Measurements from ENCODE around the gene POU2AF3.
"Not testable (repeated sequence)": the region's sequence is repeated elsewhere in the genome, so short reads cannot be mapped to it uniquely, and the experiment has no call there.

The POU2AF3 gene

GRCh38 chr11:111260811-111261210, 37.5 kb upstream of the POU2AF3 start:
- in situ Hi-C loops (cut with MboI; ENCODE audit: low sequenced_read_pairs, unreplicated experiment): no loop called here
- DNase-seq (ENCODE audit: low spot score): no peak
- TF ChIP-seq CTCF (IDR thresholded peaks at IDR 0.05; ENCODE audit: borderline replicate concordance, control extremely low read depth, extremely low read depth, insufficient read depth, missing control alignments): no peak

- no peak for DNase-seq (ENCODE audit: low spot score)
- TF ChIP-seq CTCF (IDR thresholded peaks at IDR 0.05; ENCODE audit: borderline replicate concordance, control extremely low read depth, extremely low read depth, insufficient read depth, missing control alignments): no peak
- in situ Hi-C loops (cut with MboI; ENCODE audit: low sequenced_read_pairs, unreplicated experiment): no loop called here
Observed at GRCh38 chr11:111264646-111265045, 33.7 kb upstream of the POU2AF3 start.

GRCh38 chr11:111265421-111265820, 32.9 kb upstream of the POU2AF3 start:
- no peak for TF ChIP-seq CTCF (IDR thresholded peaks at IDR 0.05; ENCODE audit: borderline replicate concordance, control extremely low read depth, extremely low read depth, insufficient read depth, missing control alignments)
- in situ Hi-C loops (cut with MboI; ENCODE audit: low sequenced_read_pairs, unreplicated experiment): no loop called here
- DNase-seq (ENCODE audit: low spot score): no peak

- in situ Hi-C loops (cut with MboI; ENCODE audit: low sequenced_read_pairs, unreplicated experiment); DNase-seq (ENCODE audit: low spot score): not testable (repeated sequence)
Observed at GRCh38 chr11:111268303-111268702, 30.0 kb upstream of the POU2AF3 start.

GRCh38 chr11:111269146-111269868, 29.0 kb upstream of the POU2AF3 start:
- no peak for TF ChIP-seq CTCF (IDR thresholded peaks at IDR 0.05; ENCODE audit: borderline replicate concordance, control extremely low read depth, extremely low read depth, insufficient read depth, missing control alignments)
- no peak for DNase-seq (ENCODE audit: low spot score)
- in situ Hi-C loops (cut with MboI; ENCODE audit: low sequenced_read_pairs, unreplicated experiment): no loop called here

DNA sequence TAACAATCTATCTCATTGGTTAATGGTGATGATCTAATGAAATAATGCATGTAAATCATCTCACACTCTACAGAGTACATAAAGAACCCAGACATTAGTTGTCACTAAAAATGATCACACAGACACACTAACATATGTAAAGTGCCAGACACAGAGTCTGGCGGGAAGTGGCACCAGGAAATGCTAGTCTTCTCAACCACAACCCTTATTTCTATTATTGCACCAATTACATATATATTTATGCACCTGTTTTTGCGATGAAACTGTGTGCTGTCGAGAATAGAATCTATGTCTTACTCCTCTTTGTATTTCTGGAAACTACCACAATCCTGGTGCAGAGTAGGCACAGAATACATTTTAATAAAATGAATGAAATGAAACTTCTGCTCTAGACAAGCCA, 25.9 kb upstream of the POU2AF3 start:
- in situ Hi-C loops (cut with MboI; ENCODE audit: low sequenced_read_pairs, unreplicated experiment): no loop called here
- DNase-seq (ENCODE audit: low spot score): no peak

More for the DNA sequence above, 25.9 kb upstream of the POU2AF3 start:
- no peak for TF ChIP-seq CTCF (IDR thresholded peaks at IDR 0.05; ENCODE audit: borderline replicate concordance, control extremely low read depth, extremely low read depth, insufficient read depth, missing control alignments)
